ENCODE measurements around the gene VCPKMT. TPM values are rescaled to one million over a fixed set of nuclear protein-coding genes. Genes with fewer than 3 reads are reported as not detected.
A peak's percentile ranks its signal among the peaks of the same experiment; 100 is the strongest.
"Not testable (repeated sequence)": the region's sequence is repeated elsewhere in the genome, so short reads cannot be mapped to it uniquely, and the experiment has no call there.

The VCPKMT gene
- total RNA-seq, 4 donors from 2014 or later, result 3.9 to 8.6 (median 4.8) TPM

DNA sequence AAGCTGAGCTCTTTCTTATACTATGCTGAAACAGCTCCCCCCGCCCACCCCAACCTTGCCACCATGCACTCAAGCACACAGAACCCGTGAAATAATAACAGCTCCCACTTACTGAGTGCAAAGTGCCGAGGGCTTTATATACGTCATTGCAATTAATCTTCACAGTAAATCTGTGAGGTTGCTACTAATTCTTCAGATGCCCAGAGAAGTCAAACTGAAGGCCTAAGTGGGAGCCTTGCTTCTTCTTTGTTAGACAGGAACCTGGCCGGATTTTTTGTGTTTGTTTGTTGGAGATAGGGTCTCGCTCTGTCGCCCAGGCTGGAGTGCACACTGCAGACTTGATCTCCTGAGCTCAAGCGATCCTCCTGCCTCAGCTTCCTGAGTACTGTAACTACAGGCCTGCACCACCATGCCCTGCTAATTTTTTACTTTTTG is 34.0 kb downstream of the VCPKMT start:
- DNase-seq, result no peak
- no peaks in the 10 kb centered on the region for H3K9me3 ChIP-seq
- peaks cover 0 to 34% (median 15%) of the 10 kb centered on the region in 3 donors for H3K4me1 ChIP-seq
- H3K27ac ChIP-seq, result peak overlapping the region; percentile 71 to 83 (median 80)
- TF ChIP-seq, protein P1, sequence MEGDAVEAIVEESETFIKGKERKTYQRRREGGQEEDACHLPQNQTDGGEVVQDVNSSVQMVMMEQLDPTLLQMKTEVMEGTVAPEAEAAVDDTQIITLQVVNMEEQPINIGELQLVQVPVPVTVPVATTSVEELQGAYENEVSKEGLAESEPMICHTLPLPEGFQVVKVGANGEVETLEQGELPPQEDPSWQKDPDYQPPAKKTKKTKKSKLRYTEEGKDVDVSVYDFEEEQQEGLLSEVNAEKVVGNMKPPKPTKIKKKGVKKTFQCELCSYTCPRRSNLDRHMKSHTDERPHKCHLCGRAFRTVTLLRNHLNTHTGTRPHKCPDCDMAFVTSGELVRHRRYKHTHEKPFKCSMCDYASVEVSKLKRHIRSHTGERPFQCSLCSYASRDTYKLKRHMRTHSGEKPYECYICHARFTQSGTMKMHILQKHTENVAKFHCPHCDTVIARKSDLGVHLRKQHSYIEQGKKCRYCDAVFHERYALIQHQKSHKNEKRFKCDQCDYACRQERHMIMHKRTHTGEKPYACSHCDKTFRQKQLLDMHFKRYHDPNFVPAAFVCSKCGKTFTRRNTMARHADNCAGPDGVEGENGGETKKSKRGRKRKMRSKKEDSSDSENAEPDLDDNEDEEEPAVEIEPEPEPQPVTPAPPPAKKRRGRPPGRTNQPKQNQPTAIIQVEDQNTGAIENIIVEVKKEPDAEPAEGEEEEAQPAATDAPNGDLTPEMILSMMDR (IDR thresholded peaks at IDR 0.05), result no peak
- TF ChIP-seq POLR2A (IDR thresholded peaks at IDR 0.05), result no peak
- no peaks in the 10 kb centered on the region for H3K27me3 ChIP-seq
- no peaks in the 10 kb centered on the region for H3K36me3 ChIP-seq
- intact Hi-C loops (cut with DNase I), result no loop called here
- H3K4me3 ChIP-seq, result no peak overlapping the region
- WGBS, 2 donors, result 31% methylated on average over 8 of the region's 8 CpGs

DNA sequence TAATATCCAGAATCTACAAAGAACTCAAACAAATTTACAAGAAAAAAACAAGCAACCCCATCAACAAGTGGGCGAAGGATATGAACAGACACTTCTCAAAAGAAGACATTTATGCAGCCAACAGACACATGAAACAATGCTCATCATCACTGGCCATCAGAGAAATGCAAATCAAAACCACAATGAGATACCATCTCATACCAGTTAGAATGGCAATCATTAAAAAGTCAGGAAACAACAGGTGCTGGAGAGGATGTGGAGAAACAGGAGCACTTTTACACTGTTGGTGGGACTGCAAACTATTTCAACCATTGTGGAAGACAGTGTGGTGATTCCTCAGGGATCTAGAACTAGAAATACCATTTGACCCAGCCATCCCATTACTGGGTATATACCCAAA is 37.3 kb downstream of the VCPKMT start:
- H3K9me3 ChIP-seq; intact Hi-C loops (cut with DNase I); DNase-seq; H3K27me3 ChIP-seq; H3K27ac ChIP-seq; H3K36me3 ChIP-seq; H3K4me3 ChIP-seq: not testable (repeated sequence)
- 95 to 100% methylated on average over 1 of the region's 1 CpG for WGBS, 2 donors
- H3K4me1 ChIP-seq, result peaks cover 0 to 34% (median 15%) of the 10 kb centered on the region in 3 donors

DNA sequence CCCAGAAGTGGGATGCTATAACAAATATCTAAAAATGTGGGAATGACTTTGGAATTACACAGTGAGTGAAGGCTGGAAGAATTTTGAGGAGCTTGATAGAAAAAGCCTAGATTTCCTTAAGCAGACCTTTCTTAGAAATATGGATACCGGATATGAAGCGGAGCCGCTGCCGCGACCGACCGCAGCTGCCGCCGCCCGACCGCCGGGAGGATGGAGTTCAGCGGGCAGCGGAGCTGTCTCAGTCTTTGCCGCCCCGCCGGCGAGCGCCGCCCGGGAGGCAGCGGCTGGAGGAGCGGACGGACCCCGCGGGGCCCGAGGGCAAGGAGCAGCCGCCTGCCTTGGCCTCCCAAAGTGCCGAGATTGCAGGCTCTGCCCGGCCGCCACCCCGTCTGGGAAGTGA is 42.7 kb downstream of the VCPKMT start:
- H3K9me3 ChIP-seq; intact Hi-C loops (cut with DNase I); H3K4me3 ChIP-seq; H3K27me3 ChIP-seq; H3K36me3 ChIP-seq; H3K27ac ChIP-seq; DNase-seq; H3K4me1 ChIP-seq: not testable (repeated sequence)
- WGBS, 2 donors, result 95 to 98% methylated on average over 12 to 18 of the region's 32 CpGs

DNA sequence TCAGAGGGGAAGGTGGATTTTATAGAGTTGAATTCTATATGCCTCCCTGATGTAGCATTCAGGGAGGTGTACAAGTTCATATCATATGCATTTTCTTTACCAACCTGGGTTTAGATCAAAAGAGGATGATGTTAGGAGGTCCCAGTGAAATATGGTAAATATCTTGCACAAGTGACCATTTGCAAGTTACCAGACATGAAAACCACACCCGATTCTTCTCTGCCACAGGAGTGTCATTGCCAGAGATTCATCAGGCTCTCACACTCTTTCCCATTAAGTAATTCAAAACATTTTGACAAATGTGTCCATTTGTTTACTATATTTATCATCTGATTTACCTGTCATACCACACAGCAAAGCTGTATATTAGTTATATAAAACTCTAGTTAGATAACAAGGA is 44.0 kb downstream of the VCPKMT start:
- H3K4me1 ChIP-seq, result peaks cover 0 to 13% (median 2%) of the 10 kb centered on the region in 3 donors
- no peak overlapping the region for H3K27ac ChIP-seq
- no peaks in the 10 kb centered on the region for H3K36me3 ChIP-seq
- no peak for DNase-seq
- no peak for TF ChIP-seq POLR2A (IDR thresholded peaks at IDR 0.05)
- TF ChIP-seq, protein P1 (IDR thresholded peaks at IDR 0.05), result no peak
- no peaks in the 10 kb centered on the region for H3K9me3 ChIP-seq
- 67 to 100% methylated on average over 1 of the region's 1 CpG for WGBS, 2 donors
- H3K27me3 ChIP-seq, result no peaks in the 10 kb centered on the region
- H3K4me3 ChIP-seq, result no peak overlapping the region
- intact Hi-C loops (cut with DNase I), result no loop called here

DNA sequence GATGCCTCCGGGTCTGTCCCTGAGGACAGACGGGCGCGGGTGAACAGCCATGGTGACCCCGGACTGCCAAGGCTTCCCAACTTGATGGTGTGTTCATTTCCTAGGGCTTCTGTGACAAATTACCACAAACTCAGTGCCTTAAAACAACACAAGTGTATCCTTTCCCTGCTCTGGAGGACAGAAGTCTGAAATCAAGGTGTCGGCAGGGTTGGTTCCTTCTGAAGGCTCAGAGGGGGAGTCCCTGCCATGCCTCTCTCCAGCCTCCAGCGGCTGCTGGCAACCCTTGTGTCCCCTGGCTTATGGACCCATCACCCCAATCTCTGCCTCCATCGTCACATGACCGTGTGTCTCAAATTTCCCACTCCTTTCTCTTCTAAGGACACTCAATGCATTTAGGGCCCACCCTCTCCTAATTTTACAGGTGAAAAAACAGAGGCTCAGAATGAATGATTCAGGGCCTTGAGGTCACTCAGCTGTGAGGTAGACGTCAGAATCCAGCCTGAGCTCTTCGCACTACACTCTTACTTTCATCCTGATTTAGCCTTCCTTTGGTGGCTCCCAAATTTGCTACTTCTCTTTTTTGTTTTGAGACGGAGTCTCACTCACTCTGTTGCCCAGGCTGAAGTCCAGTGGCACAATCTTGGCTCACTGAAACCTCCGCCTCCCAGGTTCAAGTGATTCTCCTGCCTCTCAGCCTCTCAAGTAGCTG is 45.4 kb downstream of the VCPKMT start:
- no peak for TF ChIP-seq POLR2A (IDR thresholded peaks at IDR 0.05)
- TF ChIP-seq, protein P1 (IDR thresholded peaks at IDR 0.05), result no peak
- intact Hi-C loops (cut with DNase I), result no loop called here
- no peaks in the 10 kb centered on the region for H3K27me3 ChIP-seq
- H3K4me1 ChIP-seq, result peaks cover 0 to 19% (median 2%) of the 10 kb centered on the region in 3 donors
- no peak overlapping the region for H3K4me3 ChIP-seq
- WGBS, 2 donors, result 76 to 84% methylated on average over 7 to 13 of the region's 13 CpGs
- DNase-seq, result no peak
- no peak overlapping the region for H3K27ac ChIP-seq
- no peaks in the 10 kb centered on the region for H3K36me3 ChIP-seq
- no peaks in the 10 kb centered on the region for H3K9me3 ChIP-seq

DNA sequence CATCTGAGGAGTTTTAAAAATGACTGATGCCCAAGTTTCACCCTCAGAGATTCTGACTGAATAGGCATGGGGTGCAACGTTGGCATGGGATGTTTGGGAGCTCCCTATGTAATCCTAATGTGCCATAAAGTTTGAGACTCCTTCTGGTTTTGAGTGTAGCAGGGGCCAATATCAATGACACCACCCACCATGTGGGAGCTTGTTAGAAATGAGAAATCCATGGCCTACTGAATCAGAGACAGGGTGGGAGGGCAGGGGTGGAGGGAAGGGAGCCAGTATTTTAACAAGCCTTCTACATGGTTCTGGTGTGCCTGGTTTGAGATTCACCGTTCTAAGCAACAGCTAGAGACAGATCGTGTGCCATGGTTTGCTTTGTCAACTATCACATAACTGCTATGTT is 46.1 kb downstream of the VCPKMT start:
- Histone ChIP-seq H3K4me1 (peaks cover 0 to 25% (median 2%) of the 10 kb centered on the region in 3 donors), H3K36me3 (no peaks in the 10 kb centered on the region), H3K9me3 (no peaks in the 10 kb centered on the region), H3K4me3 (no peak overlapping the region), H3K27me3 (no peaks in the 10 kb centered on the region), H3K27ac (no peak overlapping the region)
- TF ChIP-seq, protein P1 (IDR thresholded peaks at IDR 0.05), result no peak
- no peak for TF ChIP-seq POLR2A (IDR thresholded peaks at IDR 0.05)
- 78 to 86% methylated on average over 3 of the region's 3 CpGs for WGBS, 2 donors
- intact Hi-C loops (cut with DNase I), result no loop called here
- no peak for DNase-seq

All from esophagus squamous epithelium (tissue), 5 donors.